ENCODE measurements around the gene KLHDC9.

- TF ChIP-seq CTCF (IDR thresholded peaks at IDR 0.05) (no peak), POLR2A (IDR thresholded peaks at IDR 0.05) (no peak), POLR2AphosphoS5 (IDR thresholded peaks at IDR 0.05) (no peak), EP300 (IDR thresholded peaks at IDR 0.05) (no peak)
These were observed 32.1 kb downstream of the KLHDC9 start for GRCh38 chr1:161130266-161130665.
